Peyer's patch (tissue), 4 donors: Measurements from ENCODE around the gene SORBS2. TPM values are rescaled to one million over a fixed set of nuclear protein-coding genes. Genes with fewer than 3 reads are reported as not detected.

Experiments
- DNase-seq, 3 donors: peaks; one replicate each; pipeline ENCODE4 v3.0.0-alpha.2; 2017 to 2019
- H3K27ac ChIP-seq, 4 donors: fragments of 200-600 bp; sonication (generic); one replicate each; pipeline ENCODE4 v1.5.1; 2016 to 2019
- H3K27me3 ChIP-seq, 2 donors: fragments of 200-600 bp; sonication (generic); one replicate each; pipeline ENCODE4 v1.5.1; 2019
- H3K36me3 ChIP-seq, 3 donors: fragments of 200-600 bp; sonication (generic); one replicate each; pipeline ENCODE4 v1.5.1; 2016 to 2019
- H3K4me1 ChIP-seq, 4 donors: fragments of 200-600 bp; sonication (generic); one replicate each; pipeline ENCODE4 v1.5.1; 2016 to 2019
- H3K4me3 ChIP-seq, 4 donors: fragments of 200-600 bp; sonication (generic); 1 replicate in 3 of 4; 2 replicates in 1 of 4; pipeline ENCODE4 v1.5.1; 2016 to 2019; ENCODE audit warnings: mild to moderate bottlenecking in 1 of 4
- H3K9me3 ChIP-seq, 4 donors: fragments of 200-600 bp; sonication (generic); one replicate each; pipeline ENCODE4 v1.5.1; 2016 to 2019; ENCODE audit warnings: mild to moderate bottlenecking in 1 of 4
- POLR2A ChIP-seq, 2 donors: fragments of 450-650 bp; IDR thresholded peaks; one replicate each; pipeline ENCODE4 v1.5.1; 2017; ENCODE audit warnings: antibody characterized with exemption in 2 of 2, mild to moderate bottlenecking in 2 of 2, moderate library complexity in 2 of 2
- total RNA-seq, 4 donors: library from RNA; depleted of rRNA; stranded (reverse); fragments of >200 nt; gene quantifications; one replicate each; pipeline ENCODE4 v1.1.0, GENCODE V29; 2016
- TF ChIP-seq, protein P1 (sequence below), 6 experiments: fragments of 450-650 bp in 4 of 6; fragments of 200-600 bp in 2 of 6; sonication (generic) in 1 of 6; IDR thresholded peaks; one replicate each; pipeline ENCODE4 v1.5.1; 2017 to 2019; ENCODE audit warnings: antibody characterized with exemption in 6 of 6, mild to moderate bottlenecking in 3 of 6, moderate library complexity in 1 of 6

The SORBS2 gene
- total RNA-seq, 4 donors from 2014 or later, result 15.8 to 61.9 (median 53.0) TPM

DNA sequence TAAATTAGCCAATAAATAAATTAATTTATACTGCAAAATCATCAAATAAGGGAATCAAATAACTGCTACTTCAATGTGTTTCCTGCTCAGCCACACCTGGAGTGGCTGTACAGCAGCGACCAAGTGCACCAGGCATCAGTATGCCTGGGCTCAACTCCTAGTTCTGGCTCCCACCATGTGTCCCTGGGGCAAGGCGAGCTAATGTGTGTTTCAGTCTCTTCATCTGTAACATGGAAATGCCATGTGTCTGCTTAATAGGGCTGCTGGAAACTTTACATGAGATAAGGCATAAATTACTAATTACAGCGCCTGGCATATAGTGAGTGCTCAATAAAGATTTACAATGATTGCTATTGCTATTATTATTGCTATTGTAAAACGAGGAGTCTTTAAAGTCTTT lies 167.6 kb downstream of the SORBS2 start:
- Histone ChIP-seq H3K27me3 (no peaks in the 10 kb centered on the region), H3K4me3 (no peak overlapping the region), H3K36me3 (peaks cover 0 to 9% (median 0%) of the 10 kb centered on the region in 3 donors), H3K27ac (no peak overlapping the region), H3K4me1 (no peaks in the 10 kb centered on the region), H3K9me3 (no peaks in the 10 kb centered on the region)
- DNase-seq, result no peak
- TF ChIP-seq POLR2A (IDR thresholded peaks at IDR 0.05), result no peak
- TF ChIP-seq, protein P1, sequence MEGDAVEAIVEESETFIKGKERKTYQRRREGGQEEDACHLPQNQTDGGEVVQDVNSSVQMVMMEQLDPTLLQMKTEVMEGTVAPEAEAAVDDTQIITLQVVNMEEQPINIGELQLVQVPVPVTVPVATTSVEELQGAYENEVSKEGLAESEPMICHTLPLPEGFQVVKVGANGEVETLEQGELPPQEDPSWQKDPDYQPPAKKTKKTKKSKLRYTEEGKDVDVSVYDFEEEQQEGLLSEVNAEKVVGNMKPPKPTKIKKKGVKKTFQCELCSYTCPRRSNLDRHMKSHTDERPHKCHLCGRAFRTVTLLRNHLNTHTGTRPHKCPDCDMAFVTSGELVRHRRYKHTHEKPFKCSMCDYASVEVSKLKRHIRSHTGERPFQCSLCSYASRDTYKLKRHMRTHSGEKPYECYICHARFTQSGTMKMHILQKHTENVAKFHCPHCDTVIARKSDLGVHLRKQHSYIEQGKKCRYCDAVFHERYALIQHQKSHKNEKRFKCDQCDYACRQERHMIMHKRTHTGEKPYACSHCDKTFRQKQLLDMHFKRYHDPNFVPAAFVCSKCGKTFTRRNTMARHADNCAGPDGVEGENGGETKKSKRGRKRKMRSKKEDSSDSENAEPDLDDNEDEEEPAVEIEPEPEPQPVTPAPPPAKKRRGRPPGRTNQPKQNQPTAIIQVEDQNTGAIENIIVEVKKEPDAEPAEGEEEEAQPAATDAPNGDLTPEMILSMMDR (IDR thresholded peaks at IDR 0.05), result no peak

DNA sequence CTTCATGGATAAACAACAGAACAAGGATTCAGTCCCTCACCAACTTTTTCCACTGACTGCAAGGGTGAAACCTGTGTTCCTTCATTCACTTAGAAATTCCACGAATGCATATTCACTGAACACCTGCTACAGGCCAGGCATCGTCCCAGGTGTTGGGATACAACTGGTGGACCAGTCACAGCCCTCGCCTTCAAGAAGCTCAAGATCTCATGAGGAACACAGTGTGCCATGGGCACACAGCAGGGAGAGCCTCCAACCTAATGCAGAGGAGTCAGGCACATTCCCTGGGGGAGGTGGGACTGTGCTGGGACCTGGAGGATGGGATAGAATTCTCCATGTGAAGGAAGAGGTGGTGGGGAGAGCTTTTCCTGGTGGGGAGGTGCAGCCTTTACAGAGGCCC lies 169.1 kb downstream of the SORBS2 start:
- no peaks in the 10 kb centered on the region for H3K27me3 ChIP-seq
- no peak for DNase-seq
- peaks cover 0 to 6% (median 0%) of the 10 kb centered on the region in 3 donors for H3K36me3 ChIP-seq
- no peak overlapping the region for H3K27ac ChIP-seq
- H3K4me1 ChIP-seq, result no peaks in the 10 kb centered on the region
- TF ChIP-seq, protein P1 (IDR thresholded peaks at IDR 0.05), result no peak
- TF ChIP-seq POLR2A (IDR thresholded peaks at IDR 0.05), result no peak
- H3K4me3 ChIP-seq, result no peak overlapping the region
- no peaks in the 10 kb centered on the region for H3K9me3 ChIP-seq

DNA sequence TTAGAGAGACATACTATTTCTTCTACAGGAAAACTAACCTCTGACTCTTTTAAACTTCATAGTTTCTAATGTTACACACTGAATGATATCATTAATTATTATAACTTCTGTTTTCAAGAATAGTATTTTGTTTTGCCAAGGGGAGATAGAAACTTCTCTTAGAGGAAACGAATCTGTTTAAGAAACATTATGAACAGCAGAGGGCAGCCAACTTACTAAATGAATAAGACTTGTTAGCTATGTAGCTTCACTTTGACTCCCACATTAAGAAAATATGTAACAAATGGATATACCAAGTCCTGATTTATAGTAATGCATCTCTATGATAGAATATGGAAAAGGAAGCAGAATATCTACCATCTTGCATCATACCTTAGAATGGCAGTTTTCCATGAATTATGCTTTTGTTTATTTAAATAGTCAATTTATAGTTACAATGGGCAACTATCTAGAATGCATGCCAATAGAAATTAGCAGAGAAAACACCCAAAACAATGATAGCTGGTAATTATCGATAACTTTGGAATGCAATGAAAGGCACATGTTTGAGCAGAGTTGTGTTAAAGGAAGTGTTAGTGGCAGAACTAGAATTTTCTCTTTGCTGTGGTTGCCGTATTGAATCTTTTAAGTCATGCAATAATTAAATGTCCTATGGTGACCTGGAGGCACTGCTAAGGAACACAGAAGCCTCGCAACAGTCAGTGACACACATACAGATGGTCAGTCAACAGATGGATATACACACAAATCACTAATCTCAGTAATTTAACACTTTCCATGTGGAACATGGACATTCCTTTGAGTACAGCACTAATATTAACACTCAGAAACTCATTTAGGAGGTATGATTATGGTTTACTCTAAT lies 171.0 kb downstream of the SORBS2 start:
- TF ChIP-seq, protein P1 (IDR thresholded peaks at IDR 0.05), result peak in 5 of 6 experiments; percentile 10 to 64 (median 49)
- no peak for TF ChIP-seq POLR2A (IDR thresholded peaks at IDR 0.05)
- H3K27ac ChIP-seq, result no peak overlapping the region
- H3K9me3 ChIP-seq, result no peaks in the 10 kb centered on the region
- no peaks in the 10 kb centered on the region for H3K27me3 ChIP-seq
- no peak for DNase-seq
- no peaks in the 10 kb centered on the region for H3K4me1 ChIP-seq
- no peak overlapping the region for H3K4me3 ChIP-seq
- peaks cover 0 to 6% (median 0%) of the 10 kb centered on the region in 3 donors for H3K36me3 ChIP-seq

DNA sequence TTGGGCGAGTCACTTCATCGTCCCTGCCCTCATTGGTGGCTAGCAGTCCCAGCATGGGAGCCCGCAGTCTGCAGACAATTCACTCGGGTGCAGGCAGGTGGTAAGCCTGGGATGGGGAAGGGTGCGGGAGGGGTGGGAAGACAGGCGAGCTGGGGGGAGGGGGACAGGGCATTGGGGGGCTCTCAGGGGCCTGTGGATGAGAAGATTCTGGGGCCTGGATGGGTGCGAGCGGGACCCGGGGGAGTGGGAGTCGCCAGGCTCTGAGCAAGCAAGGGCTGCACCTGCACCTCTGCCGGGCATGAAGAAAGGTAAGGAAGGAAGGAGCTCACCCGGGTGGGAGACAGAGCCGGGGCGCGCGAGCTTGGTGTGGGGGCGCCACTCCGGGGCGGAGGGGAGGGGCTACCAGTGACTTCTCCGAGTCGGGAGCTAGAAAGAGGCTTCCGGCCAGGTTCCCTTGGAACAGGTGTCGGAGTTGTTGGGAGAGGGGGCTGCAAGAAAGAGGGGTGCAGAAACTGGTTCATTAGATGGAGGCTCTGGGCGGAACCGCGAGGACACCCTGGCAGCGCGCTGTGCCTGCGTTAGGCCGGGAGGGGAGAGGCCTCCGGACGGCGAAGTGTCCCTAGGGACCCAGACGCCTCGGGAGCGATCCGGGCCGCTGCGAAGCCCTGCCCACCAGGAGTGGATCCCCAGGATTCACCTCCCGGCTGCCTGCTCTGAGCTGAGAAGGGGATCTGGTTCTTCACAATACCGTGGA lies 173.3 kb downstream of the SORBS2 start:
- Histone ChIP-seq H3K4me3 (peak overlapping the region in 1 of 4 donors; percentile 7), H3K4me1 (no peaks in the 10 kb centered on the region), H3K9me3 (no peaks in the 10 kb centered on the region), H3K27ac (no peak overlapping the region), H3K36me3 (no peaks in the 10 kb centered on the region), H3K27me3 (no peaks in the 10 kb centered on the region)
- TF ChIP-seq POLR2A (IDR thresholded peaks at IDR 0.05), result no peak
- TF ChIP-seq, protein P1 (IDR thresholded peaks at IDR 0.05), result no peak
- DNase-seq, result no peak

DNA sequence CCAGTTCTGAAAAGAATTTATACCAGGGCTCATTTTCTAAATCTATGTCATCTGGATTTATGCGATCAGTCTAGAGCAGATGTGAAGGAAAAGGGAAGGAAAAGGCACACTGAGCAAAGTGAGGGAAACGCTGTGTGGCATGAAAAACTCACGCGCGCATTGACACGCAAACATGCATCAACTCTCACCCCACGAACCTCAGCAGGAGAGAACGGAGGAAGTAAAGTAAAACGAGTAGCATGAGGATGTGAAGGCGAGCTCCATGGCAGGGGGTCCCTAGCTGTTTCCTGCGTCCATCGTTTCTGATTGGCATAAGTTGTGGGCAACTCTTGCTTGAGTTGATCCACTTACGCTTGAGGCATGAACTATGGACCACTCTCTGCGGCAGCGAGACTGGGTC lies 173.9 kb downstream of the SORBS2 start:
- DNase-seq, result no peak
- Histone ChIP-seq H3K36me3 (no peaks in the 10 kb centered on the region), H3K4me3 (no peak overlapping the region), H3K9me3 (no peaks in the 10 kb centered on the region), H3K27me3 (no peaks in the 10 kb centered on the region), H3K4me1 (no peaks in the 10 kb centered on the region), H3K27ac (no peak overlapping the region)
- no peak for TF ChIP-seq POLR2A (IDR thresholded peaks at IDR 0.05)
- TF ChIP-seq, protein P1 (IDR thresholded peaks at IDR 0.05), result no peak
